ENCODE data around the gene ERCC6L2. TPM values are rescaled to one million over a fixed set of nuclear protein-coding genes. Genes with fewer than 3 reads are reported as not detected.
A peak's percentile ranks its signal among the peaks of the same experiment; 100 is the strongest.

Gene ERCC6L2
- total RNA-seq, 1 donor from 2014 or later: 49.5 TPM

- Mint-ChIP-seq H3K27me3 (no peaks in the 10 kb centered on the region), H3K36me3 (ENCODE audit: insufficient read depth) (peaks cover 20% of the 10 kb centered on the region), H3K27ac (peak overlapping the region; percentile 21), H3K4me1 (ENCODE audit: low read depth) (peaks cover 9% of the 10 kb centered on the region), H3K4me3 (ENCODE audit: low read depth) (no peak overlapping the region), H3K9me3 (ENCODE audit: low read depth) (no peaks in the 10 kb centered on the region)
- no peak for DNase-seq (ENCODE audit: low spot score, unreplicated experiment)
- TF ChIP-seq, protein P1, sequence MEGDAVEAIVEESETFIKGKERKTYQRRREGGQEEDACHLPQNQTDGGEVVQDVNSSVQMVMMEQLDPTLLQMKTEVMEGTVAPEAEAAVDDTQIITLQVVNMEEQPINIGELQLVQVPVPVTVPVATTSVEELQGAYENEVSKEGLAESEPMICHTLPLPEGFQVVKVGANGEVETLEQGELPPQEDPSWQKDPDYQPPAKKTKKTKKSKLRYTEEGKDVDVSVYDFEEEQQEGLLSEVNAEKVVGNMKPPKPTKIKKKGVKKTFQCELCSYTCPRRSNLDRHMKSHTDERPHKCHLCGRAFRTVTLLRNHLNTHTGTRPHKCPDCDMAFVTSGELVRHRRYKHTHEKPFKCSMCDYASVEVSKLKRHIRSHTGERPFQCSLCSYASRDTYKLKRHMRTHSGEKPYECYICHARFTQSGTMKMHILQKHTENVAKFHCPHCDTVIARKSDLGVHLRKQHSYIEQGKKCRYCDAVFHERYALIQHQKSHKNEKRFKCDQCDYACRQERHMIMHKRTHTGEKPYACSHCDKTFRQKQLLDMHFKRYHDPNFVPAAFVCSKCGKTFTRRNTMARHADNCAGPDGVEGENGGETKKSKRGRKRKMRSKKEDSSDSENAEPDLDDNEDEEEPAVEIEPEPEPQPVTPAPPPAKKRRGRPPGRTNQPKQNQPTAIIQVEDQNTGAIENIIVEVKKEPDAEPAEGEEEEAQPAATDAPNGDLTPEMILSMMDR (IDR thresholded peaks at IDR 0.05; ENCODE audit: unreplicated experiment): no peak
Measured at GRCh38 chr9:95870352-95870751, 5.1 kb upstream of the ERCC6L2 start.

DNA sequence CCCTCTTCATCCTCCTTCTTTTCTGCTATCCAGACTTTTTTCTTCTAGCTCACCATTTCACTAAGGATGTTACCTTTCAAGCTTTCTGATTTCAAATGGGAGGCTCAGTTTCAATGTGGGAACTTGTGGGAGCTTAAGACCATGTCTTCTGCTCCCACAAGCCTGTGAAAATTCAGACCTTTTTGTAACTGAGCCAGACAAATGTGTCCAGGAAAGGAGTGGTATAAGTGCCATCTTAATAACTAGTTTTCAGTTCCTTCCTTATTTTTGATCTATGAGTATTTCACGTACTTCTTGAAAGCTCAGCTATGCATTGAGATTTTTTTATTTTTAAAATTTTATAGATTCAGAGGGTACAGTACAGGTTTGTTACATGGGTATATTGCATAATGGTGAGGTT, 4.6 kb upstream of the ERCC6L2 start:
- TF ChIP-seq, protein P1 (IDR thresholded peaks at IDR 0.05; ENCODE audit: unreplicated experiment): no peak
- Mint-ChIP-seq H3K27me3 (no peaks in the 10 kb centered on the region), H3K9me3 (ENCODE audit: low read depth) (no peaks in the 10 kb centered on the region), H3K4me3 (ENCODE audit: low read depth) (no peak overlapping the region), H3K4me1 (ENCODE audit: low read depth) (peaks cover 9% of the 10 kb centered on the region), H3K36me3 (ENCODE audit: insufficient read depth) (peaks cover 20% of the 10 kb centered on the region), H3K27ac (no peak overlapping the region)
- DNase-seq (ENCODE audit: low spot score, unreplicated experiment): no peak

- Mint-ChIP-seq H3K27me3 (no peaks in the 10 kb centered on the region), H3K4me1 (ENCODE audit: low read depth) (peaks cover 10% of the 10 kb centered on the region), H3K4me3 (ENCODE audit: low read depth) (no peak overlapping the region), H3K36me3 (ENCODE audit: insufficient read depth) (peaks cover 21% of the 10 kb centered on the region), H3K9me3 (ENCODE audit: low read depth) (no peaks in the 10 kb centered on the region), H3K27ac (no peak overlapping the region)
- TF ChIP-seq, protein P1 (IDR thresholded peaks at IDR 0.05; ENCODE audit: unreplicated experiment): no peak
- no peak for DNase-seq (ENCODE audit: low spot score, unreplicated experiment)
Measured at GRCh38 chr9:95874303-95874988, 1.0 kb upstream of the ERCC6L2 start.

GRCh38 chr9:95874989-95875304, 544 bp upstream of the ERCC6L2 start:
- Mint-ChIP-seq H3K4me3 (ENCODE audit: low read depth) (no peak overlapping the region), H3K4me1 (ENCODE audit: low read depth) (peaks cover 10% of the 10 kb centered on the region), H3K36me3 (ENCODE audit: insufficient read depth) (peaks cover 19% of the 10 kb centered on the region), H3K27ac (no peak overlapping the region), H3K27me3 (no peaks in the 10 kb centered on the region), H3K9me3 (ENCODE audit: low read depth) (no peaks in the 10 kb centered on the region)
- DNase-seq (ENCODE audit: low spot score, unreplicated experiment): no peak
- TF ChIP-seq, protein P1 (IDR thresholded peaks at IDR 0.05; ENCODE audit: unreplicated experiment): no peak

DNA sequence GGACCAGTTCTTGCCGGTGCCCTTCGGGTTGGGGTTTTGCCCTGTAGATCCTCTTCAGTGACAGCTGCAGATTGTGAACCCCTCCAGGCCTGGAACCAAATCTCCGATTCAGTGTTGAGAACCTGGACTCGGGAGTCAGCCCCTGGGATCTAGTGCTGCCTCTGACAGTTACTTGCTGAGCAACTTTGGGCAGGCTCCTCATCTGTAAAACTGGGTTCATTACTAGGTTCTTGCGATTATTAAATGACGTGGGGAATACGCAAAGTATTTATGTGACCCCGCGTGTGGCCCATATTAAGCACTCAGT, 600 bp downstream of the ERCC6L2 start:
- H3K36me3 Mint-ChIP-seq (ENCODE audit: insufficient read depth): peaks cover 15% of the 10 kb centered on the region
- no peak overlapping the region for H3K27ac Mint-ChIP-seq
- no peaks in the 10 kb centered on the region for H3K9me3 Mint-ChIP-seq (ENCODE audit: low read depth)
- H3K4me3 Mint-ChIP-seq (ENCODE audit: low read depth): no peak overlapping the region
- TF ChIP-seq, protein P1 (IDR thresholded peaks at IDR 0.05; ENCODE audit: unreplicated experiment): no peak
- H3K27me3 Mint-ChIP-seq: no peaks in the 10 kb centered on the region
- peaks cover 10% of the 10 kb centered on the region for H3K4me1 Mint-ChIP-seq (ENCODE audit: low read depth)
- no peak for DNase-seq (ENCODE audit: low spot score, unreplicated experiment)
